HEK293 (cell line): Measurements from ENCODE around the gene MIA3.

Experiments used
- CTCF ChIA-PET: fragments of 350-600 bp; formaldehyde crosslinking; extraction: SDS; loops from one replicate; lab custom pipeline; 2021; ENCODE audit warnings: antibody characterized with exemption; lab: Yijun Ruan, JAX
- POLR2A ChIA-PET: fragments of 300-600 bp; formaldehyde crosslinking; extraction: SDS; loops from one replicate; lab custom pipeline; 2020; ENCODE audit warnings: antibody characterized with exemption, inconsistent platforms; lab: Yijun Ruan, JAX
- H3K27ac ChIP-seq: fragments of 200-500 bp; sonication (Bioruptor generic); 2 replicates; pipeline ENCODE4 v1.5.1; 2014; ENCODE audit warnings: low read depth, low read length, control low read depth, inconsistent platforms; ENCODE audit errors: extremely low read depth
- H3K36me3 ChIP-seq, 2 experiments: fragments of 200-500 bp in 1 of 2; sonication (Bioruptor generic) in 1 of 2; 1 replicate in 1 of 2; 2 replicates in 1 of 2; pipeline ENCODE4 v1.5.1; 2014 to 2017; ENCODE audit warnings: inconsistent platforms in 2 of 2, low read length in 2 of 2; ENCODE audit not compliant: control insufficient read depth in 2 of 2, insufficient read depth in 1 of 2
- H3K4me1 ChIP-seq: fragments of 200-500 bp; sonication (Bioruptor generic); 2 replicates; pipeline ENCODE4 v1.5.1; 2014; ENCODE audit warnings: mild to moderate bottlenecking, low read length, inconsistent platforms; ENCODE audit not compliant: control insufficient read depth, insufficient read depth
- H3K4me3 ChIP-seq: 2 replicates; pipeline ENCODE4 v1.5.1; 2011; ENCODE audit warnings: low read depth, mild to moderate bottlenecking, control low read depth, low read length, moderate library complexity
- H3K9me3 ChIP-seq: fragments of 200-500 bp; sonication (Bioruptor generic); 2 replicates; pipeline ENCODE4 v1.5.1; 2014; ENCODE audit warnings: low read depth, low read length, inconsistent platforms; ENCODE audit not compliant: control insufficient read depth, insufficient read depth
- HIC1 ChIP-seq: fragments of 450-650 bp; formaldehyde crosslinking; IDR thresholded peaks from 2 replicates; pipeline ENCODE4 v1.5.1; 2016; ENCODE audit warnings: missing biosample characterization, missing genetic modification characterization
- OSR2 ChIP-seq: fragments of 450-650 bp; formaldehyde crosslinking; IDR thresholded peaks from 2 replicates; pipeline ENCODE4 v1.5.1; 2016; ENCODE audit warnings: missing biosample characterization, missing genetic modification characterization
- SP2 ChIP-seq: fragments of 450-650 bp; formaldehyde crosslinking; IDR thresholded peaks from 2 replicates; pipeline ENCODE4 v1.5.1; 2016; ENCODE audit warnings: missing biosample characterization, missing genetic modification characterization
- TSHZ1 ChIP-seq: fragments of 450-650 bp; formaldehyde crosslinking; IDR thresholded peaks from 2 replicates; pipeline ENCODE4 v1.5.1; 2016; ENCODE audit warnings: missing biosample characterization, missing genetic modification characterization, borderline replicate concordance
- ZBTB49 ChIP-seq: fragments of 450-650 bp; formaldehyde crosslinking; IDR thresholded peaks from 2 replicates; pipeline ENCODE4 v1.5.1; 2016; ENCODE audit warnings: missing biosample characterization, missing genetic modification characterization, low read depth
- ZNF157 ChIP-seq: fragments of 450-650 bp; formaldehyde crosslinking; IDR thresholded peaks from 2 replicates; pipeline ENCODE4 v1.5.1; 2016; ENCODE audit warnings: missing biosample characterization, missing genetic modification characterization
- ZNF211 ChIP-seq: fragments of 450-650 bp; formaldehyde crosslinking; IDR thresholded peaks from 2 replicates; pipeline ENCODE4 v1.5.1; 2016; ENCODE audit warnings: low read depth, missing biosample characterization, missing genetic modification characterization
- ZNF221 ChIP-seq: fragments of 450-650 bp; formaldehyde crosslinking; IDR thresholded peaks from 2 replicates; pipeline ENCODE4 v1.5.1; 2017; ENCODE audit warnings: missing biosample characterization, missing genetic modification characterization, borderline replicate concordance
- ZNF248 ChIP-seq: fragments of 450-650 bp; formaldehyde crosslinking; IDR thresholded peaks from 2 replicates; pipeline ENCODE4 v1.5.1; 2017; ENCODE audit warnings: missing biosample characterization, missing genetic modification characterization
- ZNF302 ChIP-seq: fragments of 450-650 bp; formaldehyde crosslinking; IDR thresholded peaks from 2 replicates; pipeline ENCODE4 v1.5.1; 2016; ENCODE audit warnings: missing biosample characterization, missing genetic modification characterization, low read depth
- ZNF335 ChIP-seq: fragments of 450-650 bp; formaldehyde crosslinking; conservative IDR thresholded peaks from 2 replicates; pipeline ENCODE4 v1.5.1; 2016; ENCODE audit warnings: missing biosample characterization, missing genetic modification characterization
- ZNF366 ChIP-seq: fragments of 450-650 bp; formaldehyde crosslinking; conservative IDR thresholded peaks from 2 replicates; pipeline ENCODE4 v1.5.1; 2016; ENCODE audit warnings: missing biosample characterization, missing genetic modification characterization
- ZNF404 ChIP-seq: fragments of 450-650 bp; formaldehyde crosslinking; IDR thresholded peaks from 2 replicates; pipeline ENCODE4 v1.5.1; 2017; ENCODE audit warnings: missing biosample characterization, missing genetic modification characterization
- ZNF433 ChIP-seq: fragments of 450-650 bp; formaldehyde crosslinking; IDR thresholded peaks from 2 replicates; pipeline ENCODE4 v1.5.1; 2016; ENCODE audit warnings: missing biosample characterization, missing genetic modification characterization, low read depth
- ZNF549 ChIP-seq: fragments of 450-650 bp; IDR thresholded peaks from 2 replicates; pipeline ENCODE4 v1.5.1; 2018; ENCODE audit warnings: missing biosample characterization, missing genetic modification characterization, mild to moderate bottlenecking, inconsistent platforms, moderate library complexity
- ZNF596 ChIP-seq: fragments of 450-650 bp; IDR thresholded peaks from 2 replicates; pipeline ENCODE4 v1.5.0; 2018; ENCODE audit warnings: missing biosample characterization, mild to moderate bottlenecking, missing genetic modification characterization, moderate library complexity
- TF ChIP-seq, protein P1 (sequence below): fragments of 450-650 bp; formaldehyde crosslinking; IDR thresholded peaks from 2 replicates; pipeline ENCODE4 v1.5.1; 2016; ENCODE audit warnings: missing biosample characterization, missing genetic modification characterization
- TF ChIP-seq, protein P2 (sequence below): fragments of 450-650 bp; formaldehyde crosslinking; IDR thresholded peaks from 2 replicates; pipeline ENCODE4 v1.5.1; 2017; ENCODE audit warnings: missing biosample characterization, missing genetic modification characterization
- TF ChIP-seq, protein P3 (sequence below): fragments of 450-650 bp; formaldehyde crosslinking; IDR thresholded peaks from 2 replicates; pipeline ENCODE4 v1.5.1; 2016; ENCODE audit warnings: missing biosample characterization, missing genetic modification characterization

MIA3 gene

GRCh38 chr1:222617367-222617951, 438 bp upstream of the MIA3 start (continued):
- no peak for TF ChIP-seq TSHZ1 (tag by site-specific recombination)
- TF ChIP-seq ZBTB49 (tag by site-specific recombination) = no peak
- TF ChIP-seq ZNF302 (tag by site-specific recombination) = no peak
- TF ChIP-seq, protein P1, sequence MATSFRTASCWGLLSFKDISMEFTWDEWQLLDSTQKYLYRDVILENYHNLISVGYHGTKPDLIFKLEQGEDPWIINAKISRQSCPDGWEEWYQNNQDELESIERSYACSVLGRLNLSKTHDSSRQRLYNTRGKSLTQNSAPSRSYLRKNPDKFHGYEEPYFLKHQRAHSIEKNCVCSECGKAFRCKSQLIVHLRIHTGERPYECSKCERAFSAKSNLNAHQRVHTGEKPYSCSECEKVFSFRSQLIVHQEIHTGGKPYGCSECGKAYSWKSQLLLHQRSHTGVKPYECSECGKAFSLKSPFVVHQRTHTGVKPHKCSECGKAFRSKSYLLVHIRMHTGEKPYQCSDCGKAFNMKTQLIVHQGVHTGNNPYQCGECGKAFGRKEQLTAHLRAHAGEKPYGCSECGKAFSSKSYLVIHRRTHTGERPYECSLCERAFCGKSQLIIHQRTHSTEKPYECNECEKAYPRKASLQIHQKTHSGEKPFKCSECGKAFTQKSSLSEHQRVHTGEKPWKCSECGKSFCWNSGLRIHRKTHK (tag by site-specific recombination) = no peak
- no peak for TF ChIP-seq ZNF549 (tag by site-specific recombination)
- no peak for TF ChIP-seq ZNF433 (tag by site-specific recombination)
- TF ChIP-seq ZNF366 = 0 out of 2 replicates have a peak, but pooled peaks have one; percentile 22
- peak; percentile 83 for TF ChIP-seq ZNF335 (tag by site-specific recombination)
- TF ChIP-seq OSR2 (tag by site-specific recombination) = no peak
- TF ChIP-seq ZNF157 (tag by site-specific recombination) = no peak
- TF ChIP-seq, protein P2, sequence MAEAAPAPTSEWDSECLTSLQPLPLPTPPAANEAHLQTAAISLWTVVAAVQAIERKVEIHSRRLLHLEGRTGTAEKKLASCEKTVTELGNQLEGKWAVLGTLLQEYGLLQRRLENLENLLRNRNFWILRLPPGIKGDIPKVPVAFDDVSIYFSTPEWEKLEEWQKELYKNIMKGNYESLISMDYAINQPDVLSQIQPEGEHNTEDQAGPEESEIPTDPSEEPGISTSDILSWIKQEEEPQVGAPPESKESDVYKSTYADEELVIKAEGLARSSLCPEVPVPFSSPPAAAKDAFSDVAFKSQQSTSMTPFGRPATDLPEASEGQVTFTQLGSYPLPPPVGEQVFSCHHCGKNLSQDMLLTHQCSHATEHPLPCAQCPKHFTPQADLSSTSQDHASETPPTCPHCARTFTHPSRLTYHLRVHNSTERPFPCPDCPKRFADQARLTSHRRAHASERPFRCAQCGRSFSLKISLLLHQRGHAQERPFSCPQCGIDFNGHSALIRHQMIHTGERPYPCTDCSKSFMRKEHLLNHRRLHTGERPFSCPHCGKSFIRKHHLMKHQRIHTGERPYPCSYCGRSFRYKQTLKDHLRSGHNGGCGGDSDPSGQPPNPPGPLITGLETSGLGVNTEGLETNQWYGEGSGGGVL = peak; percentile 70
- TF ChIP-seq ZNF248 = no peak
- TF ChIP-seq ZNF596 (tag by site-specific recombination) = no peak
- no peak for TF ChIP-seq ZNF221 (tag by site-specific recombination)
- TF ChIP-seq ZNF211 (tag by site-specific recombination) = no peak

DNA sequence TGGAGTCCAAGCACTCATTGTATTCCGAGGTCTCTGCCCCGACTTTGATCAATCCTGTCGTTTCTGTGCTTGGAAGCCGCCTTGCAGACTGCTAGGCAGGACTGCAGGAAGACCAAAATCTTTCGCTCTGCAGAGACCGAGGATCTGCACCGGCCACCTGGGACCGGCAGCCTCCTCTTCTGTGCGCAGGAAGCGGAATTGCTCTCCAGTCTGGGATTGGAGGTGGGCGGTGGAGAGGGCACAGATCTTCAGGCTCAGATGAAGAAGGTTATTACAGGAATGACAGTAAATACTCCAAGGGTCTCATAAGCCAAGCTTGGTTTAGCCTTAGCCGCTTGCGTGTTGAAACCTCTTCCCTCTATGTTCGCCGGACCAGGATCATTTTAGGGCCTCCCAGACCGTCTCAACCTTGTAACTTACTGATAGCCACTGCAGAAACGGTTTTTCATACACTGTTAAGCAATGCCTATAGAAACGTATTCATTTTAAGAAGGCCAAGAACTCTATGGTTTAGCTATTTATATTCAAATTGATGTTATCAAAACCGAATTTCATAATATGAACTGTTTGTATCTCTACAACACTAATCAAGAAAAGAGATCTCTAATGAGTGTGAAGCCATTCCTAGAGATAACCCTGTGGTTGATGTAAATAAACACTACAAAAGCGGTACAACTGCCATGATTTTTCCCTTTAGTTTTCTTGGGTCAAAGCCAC, 1.1 kb downstream of the MIA3 start:
- POLR2A ChIA-PET = interaction anchor here (0.8 kb wide), 1 partner anchor 29 kb away, joined by 4 read pairs; the partner anchor contains the start of gene TAF1A
- H3K27ac ChIP-seq = peak overlapping the region; percentile 14; the same call in 1 of the 2 replicates
- H3K4me1 ChIP-seq = no peaks in the 10 kb centered on the region
- no peaks in the 10 kb centered on the region for H3K9me3 ChIP-seq
- CTCF ChIA-PET = interaction anchor here (2.4 to 3.1 kb wide), 2 partner anchors 15 to 154 kb away, joined by 10 to 22 read pairs; no protein-coding TSS in a partner anchor
- peak overlapping the region; percentile 98 for H3K4me3 ChIP-seq
- H3K36me3 ChIP-seq = peaks cover 3 to 17% of the 10 kb centered on the region in 2 experiments; a peak in 2 of 3 replicates
- 0 out of 2 replicates have a peak, but pooled peaks have one; percentile 22 for TF ChIP-seq ZNF404 (tag by site-specific recombination)
- peak; percentile 36 for TF ChIP-seq ZNF335 (tag by site-specific recombination)
- TF ChIP-seq HIC1 (tag by site-specific recombination) = no peak
- TF ChIP-seq, protein P1 (tag by site-specific recombination) = no peak
- peak; percentile 61 for TF ChIP-seq SP2 (tag by site-specific recombination)
- TF ChIP-seq, protein P3, sequence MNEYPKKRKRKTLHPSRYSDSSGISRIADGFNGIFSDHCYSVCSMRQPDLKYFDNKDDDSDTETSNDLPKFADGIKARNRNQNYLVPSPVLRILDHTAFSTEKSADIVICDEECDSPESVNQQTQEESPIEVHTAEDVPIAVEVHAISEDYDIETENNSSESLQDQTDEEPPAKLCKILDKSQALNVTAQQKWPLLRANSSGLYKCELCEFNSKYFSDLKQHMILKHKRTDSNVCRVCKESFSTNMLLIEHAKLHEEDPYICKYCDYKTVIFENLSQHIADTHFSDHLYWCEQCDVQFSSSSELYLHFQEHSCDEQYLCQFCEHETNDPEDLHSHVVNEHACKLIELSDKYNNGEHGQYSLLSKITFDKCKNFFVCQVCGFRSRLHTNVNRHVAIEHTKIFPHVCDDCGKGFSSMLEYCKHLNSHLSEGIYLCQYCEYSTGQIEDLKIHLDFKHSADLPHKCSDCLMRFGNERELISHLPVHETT (tag by site-specific recombination) = no peak
